Measurements from ENCODE around the gene DIP2C. TPM values are rescaled to one million over a fixed set of nuclear protein-coding genes. Genes with fewer than 3 reads are reported as not detected.
A peak's percentile ranks its signal among the peaks of the same experiment; 100 is the strongest.

DIP2C gene
- total RNA-seq, 2 donors from 2014 or later, result 13.0 to 13.7 TPM

DNA sequence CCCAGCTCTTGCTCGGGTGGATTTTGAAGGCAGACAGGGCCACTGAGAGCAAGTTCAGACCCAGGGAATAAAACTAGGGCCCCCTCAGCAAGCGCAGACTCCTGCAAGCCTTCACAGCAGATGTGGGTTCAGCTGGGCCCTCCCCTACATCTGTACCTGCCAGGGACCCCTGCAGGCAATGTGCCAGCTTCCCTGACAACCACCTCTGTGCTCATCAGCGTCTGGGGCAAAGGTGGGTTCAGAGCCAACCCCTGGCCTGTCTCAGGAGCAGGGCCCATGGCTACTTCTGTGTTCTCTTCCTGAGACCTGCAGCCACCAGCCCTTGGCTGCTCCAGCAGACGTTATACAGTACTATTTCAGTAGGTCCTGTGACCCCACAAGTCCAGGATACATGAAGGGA, 189.5 kb downstream of the DIP2C start:
- H3K27me3 ChIP-seq (ENCODE audit: control insufficient read depth, insufficient read depth, low read length, poor library complexity, severe bottlenecking), result peaks cover 34% of the 10 kb centered on the region
- no peak overlapping the region for H3K27ac ChIP-seq (ENCODE audit: low read depth, low read length)
- H3K9me3 Mint-ChIP-seq, result no peaks in the 10 kb centered on the region
- no peak overlapping the region for H3K27ac Mint-ChIP-seq
- H3K27me3 Mint-ChIP-seq (ENCODE audit: insufficient read depth), result peaks cover 50% of the 10 kb centered on the region
- no peaks in the 10 kb centered on the region for H3K36me3 ChIP-seq (ENCODE audit: control insufficient read depth, insufficient read depth, low read length)
- no peak overlapping the region for H3K4me3 ChIP-seq (ENCODE audit: low read length)
- TF ChIP-seq, protein P1, sequence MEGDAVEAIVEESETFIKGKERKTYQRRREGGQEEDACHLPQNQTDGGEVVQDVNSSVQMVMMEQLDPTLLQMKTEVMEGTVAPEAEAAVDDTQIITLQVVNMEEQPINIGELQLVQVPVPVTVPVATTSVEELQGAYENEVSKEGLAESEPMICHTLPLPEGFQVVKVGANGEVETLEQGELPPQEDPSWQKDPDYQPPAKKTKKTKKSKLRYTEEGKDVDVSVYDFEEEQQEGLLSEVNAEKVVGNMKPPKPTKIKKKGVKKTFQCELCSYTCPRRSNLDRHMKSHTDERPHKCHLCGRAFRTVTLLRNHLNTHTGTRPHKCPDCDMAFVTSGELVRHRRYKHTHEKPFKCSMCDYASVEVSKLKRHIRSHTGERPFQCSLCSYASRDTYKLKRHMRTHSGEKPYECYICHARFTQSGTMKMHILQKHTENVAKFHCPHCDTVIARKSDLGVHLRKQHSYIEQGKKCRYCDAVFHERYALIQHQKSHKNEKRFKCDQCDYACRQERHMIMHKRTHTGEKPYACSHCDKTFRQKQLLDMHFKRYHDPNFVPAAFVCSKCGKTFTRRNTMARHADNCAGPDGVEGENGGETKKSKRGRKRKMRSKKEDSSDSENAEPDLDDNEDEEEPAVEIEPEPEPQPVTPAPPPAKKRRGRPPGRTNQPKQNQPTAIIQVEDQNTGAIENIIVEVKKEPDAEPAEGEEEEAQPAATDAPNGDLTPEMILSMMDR (conservative IDR thresholded peaks at IDR 0.05), result no peak
- 80 to 85% methylated on average over 3 to 4 of the region's 4 CpGs for WGBS, 2 experiments (ENCODE audit: insufficient coverage in 1 of 2, insufficient read length in 1 of 2)
- no peak for DNase-seq
- H3K9ac ChIP-seq (ENCODE audit: extremely low read depth, low read length, poor library complexity, severe bottlenecking), result no peak overlapping the region
- no peak overlapping the region for H3K4me3 Mint-ChIP-seq
- H3K4me1 Mint-ChIP-seq, result peaks cover 22% of the 10 kb centered on the region
- no peaks in the 10 kb centered on the region for H3K9me3 ChIP-seq (ENCODE audit: control insufficient read depth, low read length)
- H3K36me3 Mint-ChIP-seq (ENCODE audit: low read depth), result no peaks in the 10 kb centered on the region
- H3K4me1 ChIP-seq (ENCODE audit: control insufficient read depth, insufficient read depth, low read length), result no peaks in the 10 kb centered on the region

DNA sequence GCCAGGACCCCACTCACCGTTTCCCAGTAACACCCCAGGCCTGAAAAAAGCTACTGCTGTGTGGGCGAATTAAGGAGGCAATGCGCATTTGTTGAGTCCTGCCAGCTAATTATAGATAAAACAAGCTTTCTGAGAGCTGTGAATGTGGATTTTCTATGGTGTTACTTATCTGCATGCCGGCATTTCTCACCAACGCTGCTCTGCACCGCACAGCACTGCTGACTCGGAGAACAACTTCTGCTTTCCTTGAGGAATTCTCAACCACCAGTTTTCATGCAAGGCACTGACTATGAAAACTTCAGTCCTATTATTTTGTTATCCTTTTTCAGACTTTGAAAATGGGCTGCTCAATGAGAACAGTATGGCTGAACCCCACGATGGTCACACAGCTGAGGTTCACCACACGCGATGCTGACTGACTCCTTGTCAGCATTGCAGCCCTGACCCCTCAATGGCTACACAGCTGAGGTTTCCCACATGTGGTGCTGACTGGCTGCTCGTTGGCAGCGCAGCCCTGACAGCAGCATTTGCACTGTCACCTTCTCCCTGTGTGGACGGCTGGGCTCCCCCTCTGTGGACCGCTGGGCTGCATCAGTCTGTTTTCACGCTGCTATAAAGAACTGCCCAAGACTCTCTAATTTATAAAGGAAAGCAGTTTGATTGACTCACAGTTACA, 190.6 kb downstream of the DIP2C start:
- no peak overlapping the region for H3K27ac ChIP-seq (ENCODE audit: low read depth, low read length)
- no peaks in the 10 kb centered on the region for H3K36me3 Mint-ChIP-seq (ENCODE audit: low read depth)
- H3K9ac ChIP-seq (ENCODE audit: extremely low read depth, low read length, poor library complexity, severe bottlenecking), result no peak overlapping the region
- TF ChIP-seq, protein P1 (conservative IDR thresholded peaks at IDR 0.05), result no peak
- H3K27me3 Mint-ChIP-seq (ENCODE audit: insufficient read depth), result peaks cover 42% of the 10 kb centered on the region
- H3K4me1 ChIP-seq (ENCODE audit: control insufficient read depth, insufficient read depth, low read length), result no peaks in the 10 kb centered on the region
- no peaks in the 10 kb centered on the region for H3K36me3 ChIP-seq (ENCODE audit: control insufficient read depth, insufficient read depth, low read length)
- 71 to 75% methylated on average over 13 to 15 of the region's 15 CpGs for WGBS, 2 experiments (ENCODE audit: insufficient coverage in 1 of 2, insufficient read length in 1 of 2)
- peak overlapping the region; percentile 50 for H3K27ac Mint-ChIP-seq
- H3K4me1 Mint-ChIP-seq, result peaks cover 22% of the 10 kb centered on the region
- H3K4me3 Mint-ChIP-seq, result no peak overlapping the region
- DNase-seq, result no peak
- H3K9me3 Mint-ChIP-seq, result no peaks in the 10 kb centered on the region
- no peaks in the 10 kb centered on the region for H3K9me3 ChIP-seq (ENCODE audit: control insufficient read depth, low read length)
- peaks cover 23% of the 10 kb centered on the region for H3K27me3 ChIP-seq (ENCODE audit: control insufficient read depth, insufficient read depth, low read length, poor library complexity, severe bottlenecking)
- H3K4me3 ChIP-seq (ENCODE audit: low read length), result no peak overlapping the region

DNA sequence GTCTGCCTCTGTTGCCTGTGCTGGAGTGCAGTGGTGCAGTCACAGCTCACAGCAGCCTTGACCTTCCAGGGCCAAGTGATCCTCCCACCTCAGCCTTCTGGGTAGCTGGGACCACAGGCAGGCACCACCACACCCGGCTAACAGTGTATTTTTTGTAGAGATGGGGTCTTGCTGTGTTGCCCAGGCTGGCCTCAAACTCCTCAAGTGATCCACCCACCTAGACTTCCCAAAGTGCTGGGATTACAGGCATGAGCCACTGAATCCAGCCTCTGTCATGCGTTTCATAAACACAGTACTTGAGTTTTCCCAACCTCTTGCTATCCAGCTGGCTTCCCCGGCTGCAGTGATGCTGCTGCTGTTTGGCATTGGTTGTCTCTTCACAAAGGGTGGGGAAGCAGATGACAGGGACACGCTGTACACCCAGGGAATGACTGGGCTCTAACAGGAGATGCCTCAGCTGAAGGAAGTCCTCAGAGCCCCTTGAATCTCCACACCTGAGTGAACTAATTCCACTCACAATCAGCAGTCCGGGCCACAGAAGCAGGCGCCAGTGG, 191.5 kb downstream of the DIP2C start:
- peaks cover 33% of the 10 kb centered on the region for H3K27me3 Mint-ChIP-seq (ENCODE audit: insufficient read depth)
- H3K27ac ChIP-seq (ENCODE audit: low read depth, low read length), result no peak overlapping the region
- H3K27me3 ChIP-seq (ENCODE audit: control insufficient read depth, insufficient read depth, low read length, poor library complexity, severe bottlenecking), result peaks cover 14% of the 10 kb centered on the region
- no peak overlapping the region for H3K4me3 ChIP-seq (ENCODE audit: low read length)
- no peaks in the 10 kb centered on the region for H3K36me3 ChIP-seq (ENCODE audit: control insufficient read depth, insufficient read depth, low read length)
- H3K9me3 ChIP-seq (ENCODE audit: control insufficient read depth, low read length), result no peaks in the 10 kb centered on the region
- no peak overlapping the region for H3K9ac ChIP-seq (ENCODE audit: extremely low read depth, low read length, poor library complexity, severe bottlenecking)
- TF ChIP-seq, protein P1 (conservative IDR thresholded peaks at IDR 0.05), result no peak
- H3K4me3 Mint-ChIP-seq, result no peak overlapping the region
- DNase-seq, result no peak
- no peak overlapping the region for H3K27ac Mint-ChIP-seq
- H3K36me3 Mint-ChIP-seq (ENCODE audit: low read depth), result no peaks in the 10 kb centered on the region
- H3K4me1 ChIP-seq (ENCODE audit: control insufficient read depth, insufficient read depth, low read length), result no peaks in the 10 kb centered on the region
- H3K9me3 Mint-ChIP-seq, result no peaks in the 10 kb centered on the region
- peaks cover 28% of the 10 kb centered on the region for H3K4me1 Mint-ChIP-seq
- WGBS, 2 experiments (ENCODE audit: insufficient coverage in 1 of 2, insufficient read length in 1 of 2), result 90 to 93% methylated on average over 6 of the region's 6 CpGs
